Gastrocnemius medialis (tissue), 4 donors: ENCODE results near the gene ADCY2. TPM values are rescaled to one million over a fixed set of nuclear protein-coding genes. Genes with fewer than 3 reads are reported as not detected.

Experiments used
- ATAC-seq, 2 donors: fragments of 150-250 bp; one replicate each; pipeline ENCODE4 v1.9.1; 2016
- DNase-seq, 2 donors: peaks; one replicate each; pipeline ENCODE4 v3.0.0-alpha.2; 2019
- H3K27ac ChIP-seq, 4 donors: fragments of 200-600 bp; sonication (generic); 1 replicate in 1 of 4; 2 replicates in 3 of 4; pipeline ENCODE4 v1.5.1; 2016 to 2018; ENCODE audit warnings: mild to moderate bottlenecking in 2 of 4, moderate library complexity in 1 of 4
- H3K27me3 ChIP-seq, 3 donors: fragments of 200-600 bp; sonication (generic) in 2 of 3; 1 replicate in 1 of 3; 2 replicates in 2 of 3; pipeline versions ENCODE4 v1.5.1 to v1.6.0; 2016 to 2019; ENCODE audit warnings: mild to moderate bottlenecking in 1 of 3, moderate library complexity in 1 of 3
- H3K36me3 ChIP-seq, 2 donors: fragments of 200-600 bp; sonication (generic) in 1 of 2; one replicate each; pipeline ENCODE4 v1.5.1; 2017 to 2018
- H3K4me1 ChIP-seq, 2 donors: fragments of 200-600 bp; sonication (generic) in 1 of 2; one replicate each; pipeline ENCODE4 v1.5.1; 2016 to 2017; ENCODE audit warnings: mild to moderate bottlenecking in 2 of 2
- H3K4me3 ChIP-seq, 4 donors: fragments of 200-600 bp; sonication (generic) in 3 of 4; 1 replicate in 1 of 4; 2 replicates in 3 of 4; pipeline ENCODE4 v1.5.1; 2016 to 2019; ENCODE audit warnings: mild to moderate bottlenecking in 2 of 4
- H3K9me3 ChIP-seq, 3 donors: fragments of 200-600 bp; sonication (generic) in 2 of 3; 1 replicate in 1 of 3; 2 replicates in 2 of 3; pipeline ENCODE4 v1.5.1; 2016 to 2019
- POLR2A ChIP-seq, 2 donors: fragments of 450-650 bp; IDR thresholded peaks; one replicate each; pipeline ENCODE4 v1.6.1; 2017; ENCODE audit warnings: antibody characterized with exemption in 2 of 2, mild to moderate bottlenecking in 2 of 2, moderate library complexity in 2 of 2
- in situ Hi-C, 4 donors: fragments of 200-750 bp; cut with MboI; loops; one replicate each; pipeline versions ENCODE4 v1.15.0 to v1.8.0; 2017; ENCODE audit warnings: low sequenced_read_pairs in 4 of 4
- intact Hi-C: fragments of 100-400 bp; cut with DNase I; formaldehyde crosslinking; loops from one replicate; pipeline ENCODE4 v1.15.1; 2023; ENCODE audit warnings: low total_unique reads
- total RNA-seq, 4 donors: library from RNA; depleted of rRNA; stranded (reverse); fragments of >200 nt; gene quantifications; one replicate each; pipeline versions ENCODE4 v1.1.0 to v1.2.3, GENCODE V29; 2016
- TF ChIP-seq, protein P1 (sequence below), 5 experiments: fragments of 450-650 bp in 3 of 5; fragments of 200-600 bp in 2 of 5; sonication (generic) in 2 of 5; IDR thresholded peaks in 4 of 5; conservative IDR thresholded peaks in 1 of 5; 1 replicate in 4 of 5; 2 replicates in 1 of 5; pipeline ENCODE4 v1.5.1; 2016 to 2019; ENCODE audit warnings: antibody characterized with exemption in 5 of 5, mild to moderate bottlenecking in 3 of 5, moderate library complexity in 3 of 5

Gene ADCY2
- total RNA-seq, 4 donors from 2014 or later, result 24.3 to 50.1 (median 36.5) TPM

DNA sequence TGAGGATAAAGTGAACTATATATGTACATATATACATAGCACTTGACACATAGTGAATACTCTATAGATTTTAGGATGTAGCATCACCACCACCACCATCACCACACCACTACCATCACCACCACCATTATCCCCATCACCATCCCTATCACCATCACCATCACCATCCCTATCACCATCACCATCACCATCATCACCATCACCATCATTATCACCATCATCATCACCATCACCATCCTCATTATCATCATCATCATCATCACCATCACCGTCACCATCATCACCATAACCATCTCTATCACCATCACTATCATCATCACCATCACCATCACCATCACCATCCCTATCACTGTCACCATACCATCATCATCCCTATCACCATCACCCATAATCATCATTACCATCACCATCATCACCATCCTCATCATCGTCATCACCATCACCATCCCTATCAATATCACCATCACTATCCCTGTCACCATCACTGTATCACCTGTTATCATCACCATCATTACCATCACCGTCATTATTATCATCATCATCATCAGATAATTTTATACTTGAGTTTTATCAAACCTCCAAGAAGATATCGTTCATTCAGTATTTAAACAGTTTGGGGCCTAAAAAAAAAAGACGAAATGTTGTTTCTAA, 345.6 kb downstream of the ADCY2 start:
- intact Hi-C loops (no loop called here), in situ Hi-C loops (loop anchor here in 3 of 4 donors (10.0 to 25.0 kb wide), 3 partner anchors 479 to 977 kb away; no protein-coding TSS in a partner anchor)
- Histone ChIP-seq H3K36me3 (no peaks in the 10 kb centered on the region), H3K27ac (no peak overlapping the region), H3K4me3 (no peak overlapping the region), H3K27me3 (no peaks in the 10 kb centered on the region), H3K9me3 (no peaks in the 10 kb centered on the region), H3K4me1 (no peaks in the 10 kb centered on the region)
- ATAC-seq, result no peak
- DNase-seq, result no peak
- TF ChIP-seq, protein P1, sequence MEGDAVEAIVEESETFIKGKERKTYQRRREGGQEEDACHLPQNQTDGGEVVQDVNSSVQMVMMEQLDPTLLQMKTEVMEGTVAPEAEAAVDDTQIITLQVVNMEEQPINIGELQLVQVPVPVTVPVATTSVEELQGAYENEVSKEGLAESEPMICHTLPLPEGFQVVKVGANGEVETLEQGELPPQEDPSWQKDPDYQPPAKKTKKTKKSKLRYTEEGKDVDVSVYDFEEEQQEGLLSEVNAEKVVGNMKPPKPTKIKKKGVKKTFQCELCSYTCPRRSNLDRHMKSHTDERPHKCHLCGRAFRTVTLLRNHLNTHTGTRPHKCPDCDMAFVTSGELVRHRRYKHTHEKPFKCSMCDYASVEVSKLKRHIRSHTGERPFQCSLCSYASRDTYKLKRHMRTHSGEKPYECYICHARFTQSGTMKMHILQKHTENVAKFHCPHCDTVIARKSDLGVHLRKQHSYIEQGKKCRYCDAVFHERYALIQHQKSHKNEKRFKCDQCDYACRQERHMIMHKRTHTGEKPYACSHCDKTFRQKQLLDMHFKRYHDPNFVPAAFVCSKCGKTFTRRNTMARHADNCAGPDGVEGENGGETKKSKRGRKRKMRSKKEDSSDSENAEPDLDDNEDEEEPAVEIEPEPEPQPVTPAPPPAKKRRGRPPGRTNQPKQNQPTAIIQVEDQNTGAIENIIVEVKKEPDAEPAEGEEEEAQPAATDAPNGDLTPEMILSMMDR (IDR thresholded peaks at IDR 0.05 in 4 of 5, conservative IDR thresholded peaks at IDR 0.05 in 1 of 5), result no peak
- no peak for TF ChIP-seq POLR2A (IDR thresholded peaks at IDR 0.05)

DNA sequence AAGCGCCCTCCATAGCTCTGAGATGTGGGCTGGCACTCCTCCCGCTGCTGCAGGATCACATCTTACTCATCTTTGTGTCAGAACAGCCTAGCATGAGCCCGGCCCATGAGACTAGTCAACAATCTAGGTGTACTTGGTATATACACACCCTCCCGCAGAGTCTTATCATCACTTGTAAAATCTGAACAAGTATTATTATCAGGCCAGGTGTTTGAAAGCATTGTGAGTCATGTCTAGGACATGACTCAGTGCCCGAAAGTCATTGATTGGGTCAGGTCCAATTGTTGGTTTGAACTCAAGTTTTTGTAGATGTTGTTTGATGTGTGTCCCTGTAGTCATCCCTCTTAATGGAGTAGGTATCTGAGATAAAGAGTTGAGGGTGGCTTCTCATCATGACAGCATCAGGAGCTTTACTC, 346.3 kb downstream of the ADCY2 start:
- H3K4me3 ChIP-seq, result no peak overlapping the region
- peak overlapping the region in 1 of 4 donors; percentile 45 for H3K27ac ChIP-seq
- no peaks in the 10 kb centered on the region for H3K36me3 ChIP-seq
- no peaks in the 10 kb centered on the region for H3K27me3 ChIP-seq
- no peaks in the 10 kb centered on the region for H3K4me1 ChIP-seq
- intact Hi-C loops (no loop called here), in situ Hi-C loops (loop anchor here in 3 of 4 donors (10.0 to 25.0 kb wide), 3 partner anchors 480 to 977 kb away; no protein-coding TSS in a partner anchor)
- no peaks in the 10 kb centered on the region for H3K9me3 ChIP-seq
- TF ChIP-seq, protein P1 (IDR thresholded peaks at IDR 0.05 in 4 of 5, conservative IDR thresholded peaks at IDR 0.05 in 1 of 5), result no peak
- TF ChIP-seq POLR2A (IDR thresholded peaks at IDR 0.05), result no peak
- ATAC-seq, result no peak
- no peak for DNase-seq

DNA sequence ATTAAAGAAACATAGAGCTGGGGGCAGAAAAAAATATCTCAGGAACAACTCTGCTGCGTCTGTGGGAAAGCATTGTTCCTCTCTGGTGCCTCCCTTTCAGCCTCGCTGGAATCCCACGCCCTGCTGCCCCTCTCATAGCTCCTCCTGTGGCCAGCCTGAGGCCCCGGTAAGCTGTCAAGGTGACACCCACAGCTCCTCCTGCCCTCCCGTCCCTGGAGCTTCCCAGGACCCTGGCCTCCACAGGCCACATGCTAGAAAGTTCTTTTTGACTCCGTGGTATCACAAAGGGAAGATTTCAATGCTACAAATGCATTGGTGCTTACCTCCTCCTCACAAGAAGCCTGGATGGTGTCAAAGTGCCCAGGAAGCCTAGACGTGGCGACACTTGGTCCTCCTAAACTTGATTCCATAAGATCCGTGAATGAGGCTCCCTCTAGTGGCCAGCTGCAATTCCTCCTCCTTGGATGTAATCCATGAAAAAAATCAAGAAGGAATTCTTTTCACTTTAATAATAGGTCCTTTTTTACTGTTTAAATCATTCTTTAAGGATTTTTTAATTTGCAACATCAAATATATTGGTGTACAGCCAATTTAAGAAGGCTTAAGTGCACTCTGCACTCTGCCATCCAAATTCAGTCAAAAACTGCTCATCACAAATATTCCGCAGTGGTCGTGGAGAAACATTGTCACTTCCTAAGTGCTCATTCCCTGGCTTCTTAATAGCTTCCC, 350.1 kb downstream of the ADCY2 start:
- in situ Hi-C loops (loop anchor here in 3 of 4 donors (10.0 to 25.0 kb wide), 3 partner anchors 484 to 981 kb away; no protein-coding TSS in a partner anchor), intact Hi-C loops (loop anchor here (2.0 to 5.0 kb wide), 4 partner anchors 71 to 979 kb away; no protein-coding TSS in a partner anchor)
- DNase-seq, result peak; percentile 50 to 69

DNA sequence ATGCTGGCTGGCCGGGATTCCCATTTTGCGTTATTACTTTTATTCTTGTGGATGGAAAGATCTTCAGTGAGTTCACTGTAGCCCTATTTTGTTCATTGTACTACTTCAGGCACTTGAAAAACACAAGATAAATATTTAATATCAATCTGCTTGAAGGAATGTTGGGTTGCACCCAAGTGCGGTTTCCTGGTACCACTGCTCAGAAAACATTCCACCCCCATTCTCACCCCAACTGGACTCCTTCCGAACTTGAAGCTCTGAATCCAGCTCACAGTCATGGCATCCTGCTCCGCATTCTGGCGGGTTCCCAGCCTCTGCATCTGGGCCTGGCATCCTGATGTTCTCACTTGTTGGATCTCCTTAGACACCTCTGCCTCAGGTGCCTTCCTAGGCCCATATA, 351.8 kb downstream of the ADCY2 start:
- in situ Hi-C loops, result loop anchor here in 3 of 4 donors (10.0 to 25.0 kb wide), 3 partner anchors 485 to 983 kb away; no protein-coding TSS in a partner anchor
- intact Hi-C loops, result loop anchor here (2.0 to 5.0 kb wide), 4 partner anchors 70 to 980 kb away; no protein-coding TSS in a partner anchor

More for the DNA sequence above, 350.1 kb downstream of the ADCY2 start:
- no peak overlapping the region for H3K4me3 ChIP-seq
- ATAC-seq, result peak; percentile 88 to 94
- H3K4me1 ChIP-seq, result peaks cover 0 to 3% of the 10 kb centered on the region in 2 donors
- peak overlapping the region in 2 of 4 donors; percentile 19 to 44 for H3K27ac ChIP-seq
- no peaks in the 10 kb centered on the region for H3K36me3 ChIP-seq
- H3K27me3 ChIP-seq, result no peaks in the 10 kb centered on the region
- no peaks in the 10 kb centered on the region for H3K9me3 ChIP-seq
- TF ChIP-seq, protein P1 (IDR thresholded peaks at IDR 0.05 in 4 of 5, conservative IDR thresholded peaks at IDR 0.05 in 1 of 5), result peak; percentile 76 to 84 (median 78)
- no peak for TF ChIP-seq POLR2A (IDR thresholded peaks at IDR 0.05)

More for the DNA sequence above, 351.8 kb downstream of the ADCY2 start:
- ATAC-seq, result no peak
- TF ChIP-seq, protein P1 (IDR thresholded peaks at IDR 0.05 in 4 of 5, conservative IDR thresholded peaks at IDR 0.05 in 1 of 5), result no peak
- TF ChIP-seq POLR2A (IDR thresholded peaks at IDR 0.05), result no peak
- H3K27me3 ChIP-seq, result no peaks in the 10 kb centered on the region
- no peaks in the 10 kb centered on the region for H3K36me3 ChIP-seq
- no peak overlapping the region for H3K27ac ChIP-seq
- H3K4me3 ChIP-seq, result no peak overlapping the region
- no peaks in the 10 kb centered on the region for H3K9me3 ChIP-seq
- DNase-seq, result no peak
- peaks cover 0 to 12% of the 10 kb centered on the region in 2 donors for H3K4me1 ChIP-seq
